Common myeloid progenitor, CD34-positive (primary cell): ENCODE results near the gene MAGEC1.

Experiments
- CTCF ChIA-PET: fragments of 350-600 bp; sonication (Branson Sonifier 250); formaldehyde crosslinking; loops from one replicate; lab custom pipeline; 2021; ENCODE audit warnings: antibody characterized with exemption; lab: Charles Lee
- POLR2A ChIA-PET: fragments of 350-600 bp; sonication (Branson Sonifier 250); formaldehyde crosslinking; loops from one replicate; lab custom pipeline; 2021; ENCODE audit warnings: antibody characterized with exemption; lab: Charles Lee
- DNase-seq, 3 donors: peaks; one replicate each; pipeline versions ENCODE4 v3.0.0 to v3.0.0-alpha.2; 2013
- H3K27ac ChIP-seq, 2 experiments: 1 replicate in 1 of 2; 2 replicates in 1 of 2; pipeline ENCODE4 v1.7.0; 2013; ENCODE audit warnings: inconsistent platforms in 2 of 2, low read length in 2 of 2, mild to moderate bottlenecking in 2 of 2, low read depth in 1 of 2, moderate library complexity in 1 of 2; ENCODE audit not compliant: severe bottlenecking in 2 of 2, insufficient read depth in 1 of 2, poor library complexity in 1 of 2
- H3K27me3 ChIP-seq, 5 experiments: replicated peaks in 2 of 5; 1 replicate in 3 of 5; 2 replicates in 2 of 5; pipeline versions ENCODE4 v1.6.1 to v1.7.0; 2013; ENCODE audit warnings: low read length in 4 of 5, mild to moderate bottlenecking in 2 of 5, moderate library complexity in 2 of 5, inconsistent platforms in 1 of 5; ENCODE audit not compliant: insufficient read depth in 5 of 5, control insufficient read depth in 4 of 5
- H3K36me3 ChIP-seq, 4 experiments: 1 replicate in 2 of 4; 2 replicates in 2 of 4; pipeline versions ENCODE4 v1.6.1 to v1.7.0; 2013; ENCODE audit warnings: low read length in 3 of 4, control low read depth in 1 of 4, mild to moderate bottlenecking in 1 of 4; ENCODE audit not compliant: control insufficient read depth in 4 of 4, insufficient read depth in 4 of 4
- H3K4me1 ChIP-seq, 4 experiments: 1 replicate in 3 of 4; 2 replicates in 1 of 4; pipeline versions ENCODE4 v1.6.1 to v1.7.1; 2013; ENCODE audit warnings: low read length in 3 of 4, mild to moderate bottlenecking in 3 of 4, control low read depth in 1 of 4, inconsistent platforms in 1 of 4, moderate library complexity in 1 of 4; ENCODE audit not compliant: control insufficient read depth in 4 of 4, insufficient read depth in 4 of 4; ENCODE audit errors: control extremely low read depth in 1 of 4
- H3K4me3 ChIP-seq, 7 experiments: 1 replicate in 4 of 7; 2 replicates in 3 of 7; pipeline versions ENCODE4 v1.5.1 to v1.7.0; 2013; ENCODE audit warnings: mild to moderate bottlenecking in 7 of 7, low read length in 6 of 7, moderate library complexity in 6 of 7, inconsistent platforms in 2 of 7, low read depth in 2 of 7, control low read depth in 1 of 7; ENCODE audit not compliant: insufficient read depth in 4 of 7, control insufficient read depth in 1 of 7; ENCODE audit errors: extremely low read depth in 1 of 7
- H3K9me3 ChIP-seq, 5 experiments: 1 replicate in 4 of 5; 2 replicates in 1 of 5; pipeline versions ENCODE4 v1.6.1 to v1.7.1; 2013; ENCODE audit warnings: low read length in 4 of 5, mild to moderate bottlenecking in 2 of 5, inconsistent platforms in 1 of 5, low read depth in 1 of 5, moderate library complexity in 1 of 5; ENCODE audit not compliant: control insufficient read depth in 4 of 5, insufficient read depth in 2 of 5; ENCODE audit errors: control extremely low read depth in 1 of 5
- WGBS: methylation state at CpG from one replicate; pipeline ENCODE4 v1.1.5; 2013; ENCODE audit not compliant: insufficient coverage; 5-methylcytosine and 5-hydroxymethylcytosine counted together

The MAGEC1 gene

DNA sequence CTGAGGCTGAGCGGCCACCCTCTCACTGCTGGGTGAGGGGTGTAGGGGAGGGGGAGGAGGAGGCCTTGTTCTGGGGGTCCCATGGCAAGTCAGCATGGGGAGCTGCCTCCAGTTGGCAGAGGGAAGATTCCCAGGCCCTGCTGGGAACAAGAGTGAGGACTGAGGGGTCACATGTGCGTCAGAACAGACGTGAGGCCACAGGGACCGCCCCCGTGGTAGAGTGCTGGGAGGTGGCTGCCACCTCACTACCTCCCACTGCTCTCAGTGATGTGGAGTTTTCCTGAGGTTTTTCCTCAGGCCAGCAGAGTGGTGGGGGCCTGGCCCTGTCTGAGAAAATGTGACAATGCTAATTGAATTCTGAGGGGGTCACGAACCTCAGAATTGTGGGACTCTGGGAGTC lies 568 bp downstream of the MAGEC1 start:
- H3K36me3 ChIP-seq = no peaks in the 10 kb centered on the region
- ChIA-PET CTCF (no interaction called here), POLR2A (no interaction called here)
- H3K27ac ChIP-seq = no peak overlapping the region
- WGBS = 82% methylated on average over 5 of the region's 6 CpGs
- no peak for DNase-seq
- H3K27me3 ChIP-seq = no peaks in the 10 kb centered on the region
- H3K4me1 ChIP-seq = no peaks in the 10 kb centered on the region
- no peak overlapping the region for H3K4me3 ChIP-seq
- no peaks in the 10 kb centered on the region for H3K9me3 ChIP-seq

DNA sequence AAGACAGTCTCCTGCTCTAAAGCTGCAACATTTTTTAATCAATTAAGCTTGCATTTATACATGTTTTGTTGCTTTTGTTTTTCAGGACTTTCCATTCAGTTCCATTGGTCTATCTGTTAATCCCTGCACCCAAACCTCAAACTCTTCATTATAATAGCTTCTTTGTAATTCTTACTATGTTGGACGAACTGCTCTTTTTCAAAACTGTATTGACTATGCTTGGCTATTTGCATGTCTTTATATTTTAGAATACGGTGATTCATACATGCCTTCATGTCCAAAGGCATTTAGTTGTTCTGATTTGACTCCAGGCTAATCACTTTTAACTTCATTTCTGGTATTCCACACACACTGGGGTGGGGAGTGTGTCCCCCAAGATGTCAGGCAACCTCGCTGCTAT lies 14.1 kb downstream of the MAGEC1 start:
- Histone ChIP-seq H3K4me3 (no peak overlapping the region), H3K9me3 (no peaks in the 10 kb centered on the region), H3K36me3 (no peaks in the 10 kb centered on the region), H3K27ac (no peak overlapping the region), H3K4me1 (no peaks in the 10 kb centered on the region), H3K27me3 (no peaks in the 10 kb centered on the region)
- ChIA-PET CTCF (no interaction called here), POLR2A (no interaction called here)
- WGBS = 43% methylated on average over 1 of the region's 3 CpGs
- no peak for DNase-seq

DNA sequence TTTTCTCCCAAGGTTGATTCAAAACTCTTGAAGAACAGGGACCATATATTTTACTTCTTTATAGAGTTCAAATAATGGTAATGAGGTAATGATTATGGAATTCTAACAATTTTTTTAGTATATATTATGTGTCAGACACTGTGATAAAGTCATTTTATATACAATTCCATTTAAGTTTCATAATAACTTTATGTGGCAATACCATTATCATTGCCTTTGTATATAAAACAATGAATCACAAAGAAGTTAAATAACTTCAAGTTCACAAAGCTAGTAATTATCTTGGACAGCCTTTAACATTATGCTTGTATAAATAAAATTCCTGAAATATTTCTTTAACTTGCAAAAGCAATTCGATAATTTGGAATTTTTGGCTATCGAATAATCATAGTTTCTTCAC lies 20.6 kb downstream of the MAGEC1 start:
- ChIA-PET CTCF (no interaction called here), POLR2A (no interaction called here)
- H3K27ac ChIP-seq = no peak overlapping the region
- H3K4me3 ChIP-seq = no peak overlapping the region
- H3K4me1 ChIP-seq = no peaks in the 10 kb centered on the region
- H3K9me3 ChIP-seq = no peaks in the 10 kb centered on the region
- H3K27me3 ChIP-seq = no peaks in the 10 kb centered on the region
- WGBS = 100% methylated on average over 1 of the region's 2 CpGs
- H3K36me3 ChIP-seq = no peaks in the 10 kb centered on the region
- no peak for DNase-seq

DNA sequence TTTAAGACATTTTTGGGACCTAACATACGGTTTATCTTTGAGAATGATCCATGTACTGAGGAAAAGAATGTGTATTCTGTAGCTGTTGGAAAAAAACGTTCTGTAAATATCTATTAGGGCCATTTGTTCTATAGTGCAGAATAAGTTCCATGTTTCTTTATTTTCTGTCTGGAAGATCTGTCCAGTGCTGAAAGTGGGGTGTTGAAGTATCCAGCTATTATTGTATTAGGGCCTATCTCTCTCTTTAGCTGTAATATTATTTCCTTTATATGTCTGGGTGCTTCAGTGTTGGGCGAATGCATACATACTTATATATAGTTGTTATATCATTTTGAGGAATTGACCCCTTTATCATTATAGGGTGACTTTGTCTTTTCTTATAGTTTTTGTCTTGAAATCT lies 24.7 kb downstream of the MAGEC1 start:
- H3K4me3 ChIP-seq = no peak overlapping the region
- H3K27me3 ChIP-seq = no peaks in the 10 kb centered on the region
- ChIA-PET POLR2A (no interaction called here), CTCF (no interaction called here)
- no peaks in the 10 kb centered on the region for H3K36me3 ChIP-seq
- WGBS = 14% methylated on average over 1 of the region's 3 CpGs
- no peaks in the 10 kb centered on the region for H3K4me1 ChIP-seq
- no peak overlapping the region for H3K27ac ChIP-seq
- no peaks in the 10 kb centered on the region for H3K9me3 ChIP-seq
- DNase-seq = no peak

DNA sequence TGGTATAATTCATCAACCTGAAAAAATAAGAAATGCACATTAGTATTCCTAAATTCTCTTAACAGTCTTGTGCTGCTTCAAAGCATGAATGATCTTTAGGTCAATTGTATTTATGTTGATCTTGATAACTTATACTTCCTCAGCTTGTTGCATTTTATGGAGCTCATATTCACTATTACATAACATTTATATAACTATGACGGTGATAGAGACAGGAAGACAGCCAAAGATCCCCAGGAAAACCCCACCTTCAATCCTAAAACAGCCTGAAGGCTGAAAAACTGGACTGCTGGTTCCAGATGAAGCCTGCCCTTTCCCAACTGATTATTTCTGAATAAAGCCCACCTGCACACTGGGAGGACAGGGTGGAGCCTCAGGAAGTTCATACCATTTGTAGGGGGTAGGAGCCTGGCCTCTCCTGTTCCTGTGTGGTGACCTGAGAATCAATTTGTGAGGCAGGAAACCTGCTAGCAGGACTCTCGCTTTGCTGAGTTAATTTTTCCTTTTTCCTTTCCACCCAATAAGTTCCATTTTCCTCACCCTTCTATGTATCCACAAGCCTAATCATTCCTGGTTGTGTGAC lies 30.5 kb downstream of the MAGEC1 start:
- Histone ChIP-seq H3K4me1 (no peaks in the 10 kb centered on the region), H3K27ac (no peak overlapping the region), H3K36me3 (no peaks in the 10 kb centered on the region), H3K4me3 (no peak overlapping the region), H3K27me3 (no peaks in the 10 kb centered on the region), H3K9me3 (no peaks in the 10 kb centered on the region)
- 50% methylated on average over 1 of the region's 2 CpGs for WGBS
- POLR2A ChIA-PET = no interaction called here
- no peak for DNase-seq
- CTCF ChIA-PET = no interaction called here

DNA sequence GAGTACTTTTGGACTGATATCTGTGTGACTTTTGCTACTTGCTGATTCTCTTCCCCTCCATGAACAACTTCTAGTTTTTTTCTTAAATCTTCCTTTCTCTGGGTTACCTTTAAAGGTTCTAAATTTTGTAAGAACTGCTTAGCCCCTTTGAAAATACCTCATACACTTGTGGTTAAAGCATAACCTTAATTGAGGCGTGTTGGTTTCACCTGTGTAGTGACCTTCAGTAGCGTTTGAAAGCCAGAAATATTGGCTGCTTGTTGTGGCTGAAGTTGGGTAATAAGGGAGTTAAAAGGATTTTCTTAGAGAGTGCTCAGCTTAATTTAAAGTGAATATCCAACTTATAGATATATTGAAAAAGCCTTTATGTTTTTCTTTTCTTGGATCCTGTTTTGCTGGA lies 32.0 kb downstream of the MAGEC1 start:
- no peak for DNase-seq
- no peaks in the 10 kb centered on the region for H3K9me3 ChIP-seq
- no peaks in the 10 kb centered on the region for H3K27me3 ChIP-seq
- 100% methylated on average over 1 of the region's 2 CpGs for WGBS
- H3K4me1 ChIP-seq = no peaks in the 10 kb centered on the region
- no peak overlapping the region for H3K27ac ChIP-seq
- H3K4me3 ChIP-seq = no peak overlapping the region
- H3K36me3 ChIP-seq = no peaks in the 10 kb centered on the region
- ChIA-PET CTCF (no interaction called here), POLR2A (no interaction called here)

DNA sequence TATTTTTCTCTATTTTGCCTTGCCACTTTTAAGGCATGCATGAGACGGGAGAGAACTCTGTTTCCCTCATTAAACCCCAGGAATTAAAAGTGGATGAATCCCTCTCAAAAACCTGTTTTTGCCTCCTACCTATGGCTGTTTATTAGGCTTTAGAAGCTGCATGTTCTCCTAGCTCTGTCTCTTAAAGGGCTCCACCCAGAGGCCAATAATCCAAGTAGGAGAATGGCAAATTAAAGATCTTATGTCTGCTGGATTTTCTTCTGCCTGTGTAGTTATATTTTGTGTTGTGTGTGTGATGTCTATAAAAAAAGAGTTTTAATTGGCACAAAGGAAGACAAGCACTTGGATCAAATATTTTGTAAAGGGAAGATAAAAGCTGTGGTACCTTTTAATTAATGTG lies 32.4 kb downstream of the MAGEC1 start:
- Histone ChIP-seq H3K27me3 (no peaks in the 10 kb centered on the region), H3K4me1 (no peaks in the 10 kb centered on the region), H3K36me3 (no peaks in the 10 kb centered on the region), H3K27ac (no peak overlapping the region), H3K4me3 (no peak overlapping the region), H3K9me3 (no peaks in the 10 kb centered on the region)
- ChIA-PET CTCF (no interaction called here), POLR2A (no interaction called here)
- DNase-seq = no peak
- WGBS = 57% methylated on average over 1 of the region's 1 CpG
